Parathyroid adenoma (tissue), 2 donors: ENCODE measurements around the gene ZNF438.
"Not testable (repeated sequence)": the region's sequence is repeated elsewhere in the genome, so short reads cannot be mapped to it uniquely, and the experiment has no call there.

Experiments used
- H2AFZ ChIP-seq: fragments of 300-600 bp; sonication (generic); one replicate; pipeline ENCODE4 v1.7.0; 2017; ENCODE audit warnings: antibody characterized with exemption, mild to moderate bottlenecking
- H3K27ac ChIP-seq: fragments of 300-600 bp; sonication (generic); one replicate; pipeline ENCODE4 v1.7.0; 2017
- H3K27me3 ChIP-seq: fragments of 300-600 bp; sonication (generic); one replicate; pipeline ENCODE4 v1.7.0; 2017; ENCODE audit warnings: low read length; ENCODE audit not compliant: control insufficient read depth, insufficient read depth
- H3K36me3 ChIP-seq: fragments of 300-600 bp; sonication (generic); one replicate; pipeline ENCODE4 v1.7.0; 2017; ENCODE audit warnings: low read length; ENCODE audit not compliant: control insufficient read depth, insufficient read depth
- H3K4me1 ChIP-seq: fragments of 300-600 bp; sonication (generic); one replicate; pipeline ENCODE4 v1.7.0; 2017; ENCODE audit warnings: control low read depth
- H3K4me2 ChIP-seq: fragments of 300-600 bp; sonication (generic); one replicate; pipeline ENCODE4 v1.7.0; 2017; ENCODE audit warnings: low read length
- H3K4me3 ChIP-seq: fragments of 300-600 bp; sonication (generic); one replicate; pipeline ENCODE4 v1.7.0; 2017; ENCODE audit warnings: low read depth, low read length
- H3K79me2 ChIP-seq: fragments of 300-600 bp; sonication (generic); one replicate; pipeline ENCODE4 v1.7.0; 2017; ENCODE audit warnings: control low read depth
- H3K9ac ChIP-seq: fragments of 300-600 bp; sonication (generic); one replicate; pipeline ENCODE4 v1.7.0; 2017; ENCODE audit warnings: mild to moderate bottlenecking
- H3K9me3 ChIP-seq: fragments of 300-600 bp; sonication (generic); one replicate; pipeline ENCODE4 v1.7.0; 2017; ENCODE audit warnings: low read length; ENCODE audit not compliant: control insufficient read depth
- TF ChIP-seq, protein P1 (sequence below): fragments of 300-600 bp; sonication (generic); IDR thresholded peaks from one replicate; pipeline ENCODE4 v1.7.0; 2017; ENCODE audit warnings: antibody characterized with exemption, mild to moderate bottlenecking
- donor health status: primary hyperparathyroidism.

Gene ZNF438

DNA sequence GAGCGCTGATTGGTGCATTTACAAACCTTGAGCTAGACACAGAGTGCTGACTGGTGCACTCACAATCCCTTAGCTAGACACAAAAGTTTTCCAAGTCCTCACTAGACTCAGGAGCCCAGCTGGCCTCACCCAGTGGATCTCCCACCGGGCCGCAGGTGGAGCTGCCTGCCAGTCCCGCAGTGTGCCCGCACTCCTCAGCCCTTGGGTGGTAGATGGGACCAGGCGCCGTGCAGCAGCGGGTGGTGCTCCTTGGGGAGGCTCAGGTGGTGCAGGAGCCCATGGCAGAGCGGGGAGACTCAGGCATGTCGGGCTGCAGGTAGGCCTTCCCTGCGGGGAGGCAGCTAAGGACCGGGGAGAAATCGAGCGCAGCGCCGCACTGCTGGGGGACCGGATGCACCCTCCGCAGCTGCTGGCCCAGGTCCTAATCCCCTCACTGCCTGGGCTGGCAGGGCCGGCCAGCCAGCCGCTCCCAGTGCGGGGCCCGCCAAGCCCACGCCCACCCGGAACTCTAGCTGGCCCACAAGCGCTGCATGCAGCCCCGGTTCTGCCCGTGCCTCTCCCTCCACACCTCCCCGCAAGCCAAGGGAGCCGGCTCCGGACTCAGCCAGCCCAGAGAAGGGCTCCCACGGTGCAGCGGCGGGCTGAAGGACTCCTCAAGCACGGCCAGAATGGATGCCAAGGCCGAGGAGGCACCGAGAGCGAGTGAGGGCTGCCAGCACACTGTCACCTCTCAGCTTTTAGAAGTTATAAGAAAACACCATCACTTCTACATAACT is 128.9 kb downstream of the ZNF438 start:
- Histone ChIP-seq H2AFZ (no peak overlapping the region), H3K36me3 (no peaks in the 10 kb centered on the region), H3K9ac (no peak overlapping the region), H3K79me2 (no peaks in the 10 kb centered on the region), H3K27ac (no peak overlapping the region), H3K4me2 (no peak overlapping the region), H3K4me3 (no peak overlapping the region), H3K9me3 (no peaks in the 10 kb centered on the region), H3K27me3 (no peaks in the 10 kb centered on the region), H3K4me1 (no peaks in the 10 kb centered on the region)
- TF ChIP-seq, protein P1, sequence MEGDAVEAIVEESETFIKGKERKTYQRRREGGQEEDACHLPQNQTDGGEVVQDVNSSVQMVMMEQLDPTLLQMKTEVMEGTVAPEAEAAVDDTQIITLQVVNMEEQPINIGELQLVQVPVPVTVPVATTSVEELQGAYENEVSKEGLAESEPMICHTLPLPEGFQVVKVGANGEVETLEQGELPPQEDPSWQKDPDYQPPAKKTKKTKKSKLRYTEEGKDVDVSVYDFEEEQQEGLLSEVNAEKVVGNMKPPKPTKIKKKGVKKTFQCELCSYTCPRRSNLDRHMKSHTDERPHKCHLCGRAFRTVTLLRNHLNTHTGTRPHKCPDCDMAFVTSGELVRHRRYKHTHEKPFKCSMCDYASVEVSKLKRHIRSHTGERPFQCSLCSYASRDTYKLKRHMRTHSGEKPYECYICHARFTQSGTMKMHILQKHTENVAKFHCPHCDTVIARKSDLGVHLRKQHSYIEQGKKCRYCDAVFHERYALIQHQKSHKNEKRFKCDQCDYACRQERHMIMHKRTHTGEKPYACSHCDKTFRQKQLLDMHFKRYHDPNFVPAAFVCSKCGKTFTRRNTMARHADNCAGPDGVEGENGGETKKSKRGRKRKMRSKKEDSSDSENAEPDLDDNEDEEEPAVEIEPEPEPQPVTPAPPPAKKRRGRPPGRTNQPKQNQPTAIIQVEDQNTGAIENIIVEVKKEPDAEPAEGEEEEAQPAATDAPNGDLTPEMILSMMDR, result no peak

DNA sequence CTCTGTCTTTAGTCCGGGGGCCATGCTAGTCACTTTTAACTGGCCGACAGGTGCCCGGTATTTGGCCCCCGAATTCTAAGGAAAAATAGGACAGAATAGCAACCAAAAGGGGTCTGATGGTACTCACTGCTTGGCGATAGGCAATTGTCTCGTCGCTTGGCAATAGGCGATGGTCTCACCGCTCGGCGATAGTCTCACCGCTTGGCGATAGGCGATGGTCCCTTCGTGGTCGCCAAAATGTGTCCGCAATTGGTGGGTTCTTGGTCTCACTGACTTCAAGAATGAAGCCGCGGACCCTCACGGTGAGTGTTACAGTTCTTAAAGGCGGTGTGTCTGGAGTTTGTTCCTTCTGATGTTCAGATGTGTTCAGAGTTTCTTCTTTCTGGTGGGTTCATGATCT is 130.2 kb downstream of the ZNF438 start:
- not testable (repeated sequence) for H3K9me3 ChIP-seq, H3K79me2 ChIP-seq, H3K4me1 ChIP-seq, H3K27ac ChIP-seq, H3K4me2 ChIP-seq, H2AFZ ChIP-seq, H3K36me3 ChIP-seq, H3K4me3 ChIP-seq, H3K9ac ChIP-seq, H3K27me3 ChIP-seq

DNA sequence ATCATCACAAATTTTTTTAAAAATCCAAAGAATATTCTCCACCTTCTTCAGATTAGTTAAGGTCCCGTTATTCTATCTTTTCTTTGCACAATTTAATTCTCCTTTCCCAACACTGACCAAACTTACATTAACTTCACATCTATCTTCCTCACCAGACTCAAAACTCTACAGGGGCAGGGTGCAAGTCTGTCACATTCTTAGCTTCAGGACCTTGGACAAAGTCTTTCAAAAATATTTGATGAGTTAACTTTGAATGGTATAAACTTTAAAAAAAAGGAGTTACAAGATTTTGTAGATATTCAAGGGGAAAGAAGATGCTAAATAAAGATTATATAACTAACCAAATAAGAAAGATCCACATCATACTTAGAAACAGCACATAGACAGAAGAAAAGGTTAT is 132.7 kb downstream of the ZNF438 start:
- TF ChIP-seq, protein P1, result no peak
- Histone ChIP-seq H3K27ac (no peak overlapping the region), H3K4me3 (no peak overlapping the region), H3K4me1 (no peaks in the 10 kb centered on the region), H3K9me3 (no peaks in the 10 kb centered on the region), H3K79me2 (no peaks in the 10 kb centered on the region), H2AFZ (no peak overlapping the region), H3K9ac (no peak overlapping the region), H3K36me3 (no peaks in the 10 kb centered on the region), H3K4me2 (no peak overlapping the region), H3K27me3 (no peaks in the 10 kb centered on the region)

DNA sequence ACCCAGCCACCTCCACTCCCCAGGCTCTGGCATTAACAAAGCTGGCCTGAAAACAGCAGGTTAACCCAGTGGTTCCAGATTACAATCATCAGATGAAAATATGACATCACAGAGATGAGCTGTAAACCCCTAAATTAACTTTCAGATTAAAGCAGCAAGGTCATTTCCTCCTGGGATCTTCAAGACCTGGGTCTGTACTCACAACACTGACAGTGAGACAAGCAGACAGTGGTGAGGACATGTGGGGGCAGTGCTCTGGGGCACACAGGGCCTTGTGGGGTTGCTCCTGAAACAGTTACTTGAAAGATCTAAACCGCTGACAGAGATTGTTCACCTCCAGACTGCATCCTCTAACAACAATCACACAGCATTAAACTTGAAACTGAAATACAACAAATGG is 134.1 kb downstream of the ZNF438 start:
- Histone ChIP-seq H3K27ac (no peak overlapping the region), H3K4me2 (no peak overlapping the region), H3K27me3 (no peaks in the 10 kb centered on the region), H2AFZ (no peak overlapping the region), H3K9ac (no peak overlapping the region), H3K4me3 (no peak overlapping the region), H3K4me1 (no peaks in the 10 kb centered on the region), H3K79me2 (no peaks in the 10 kb centered on the region), H3K36me3 (no peaks in the 10 kb centered on the region), H3K9me3 (no peaks in the 10 kb centered on the region)
- TF ChIP-seq, protein P1, result no peak

DNA sequence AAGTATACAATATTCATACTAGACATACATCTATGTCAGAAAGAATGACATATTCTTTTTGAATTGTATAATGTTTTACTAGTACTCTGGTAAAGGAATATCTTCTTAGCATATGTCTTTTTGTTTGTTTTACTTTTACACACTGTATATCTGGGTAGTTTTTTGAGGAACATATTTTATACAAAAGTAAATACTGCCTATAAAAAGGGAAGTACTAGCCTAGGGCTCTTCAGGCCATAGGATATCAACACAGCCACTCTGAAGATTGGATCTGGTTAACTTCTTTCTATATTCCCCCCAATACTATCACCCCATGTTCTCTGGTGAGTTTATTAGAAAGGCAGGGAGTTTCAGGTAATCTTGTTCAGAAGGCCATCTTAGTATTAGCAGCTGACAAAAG is 134.6 kb downstream of the ZNF438 start:
- TF ChIP-seq, protein P1, result no peak
- H2AFZ ChIP-seq, result no peak overlapping the region
- H3K4me3 ChIP-seq, result no peak overlapping the region
- H3K4me2 ChIP-seq, result no peak overlapping the region
- H3K9me3 ChIP-seq, result no peaks in the 10 kb centered on the region
- no peaks in the 10 kb centered on the region for H3K4me1 ChIP-seq
- no peak overlapping the region for H3K27ac ChIP-seq
- H3K36me3 ChIP-seq, result no peaks in the 10 kb centered on the region
- no peaks in the 10 kb centered on the region for H3K79me2 ChIP-seq
- H3K9ac ChIP-seq, result no peak overlapping the region
- no peaks in the 10 kb centered on the region for H3K27me3 ChIP-seq
